Gastrocnemius medialis (tissue), 4 donors: Measurements from ENCODE around the gene SH3BP5.

Source experiments
- CTCF ChIP-seq, 5 experiments: fragments of 450-650 bp in 3 of 5; fragments of 200-600 bp in 2 of 5; sonication (generic) in 2 of 5; IDR thresholded peaks in 4 of 5; conservative IDR thresholded peaks in 1 of 5; 1 replicate in 4 of 5; 2 replicates in 1 of 5; pipeline ENCODE4 v1.5.1; 2016 to 2019; ENCODE audit warnings: antibody characterized with exemption in 5 of 5, mild to moderate bottlenecking in 3 of 5, moderate library complexity in 3 of 5
- POLR2A ChIP-seq, 2 donors: fragments of 450-650 bp; IDR thresholded peaks; one replicate each; pipeline ENCODE4 v1.6.1; 2017; ENCODE audit warnings: antibody characterized with exemption in 2 of 2, mild to moderate bottlenecking in 2 of 2, moderate library complexity in 2 of 2

GRCh38 chr3:15312550-15312949 lies 19.8 kb downstream of the SH3BP5 start:
- no peak for TF ChIP-seq CTCF (IDR thresholded peaks at IDR 0.05 in 4 of 5, conservative IDR thresholded peaks at IDR 0.05 in 1 of 5)
- no peak for TF ChIP-seq POLR2A (IDR thresholded peaks at IDR 0.05)
